T follicular helper cell (primary cell): ENCODE measurements around the gene PRSS1.
"Not testable (repeated sequence)": the region's sequence is repeated elsewhere in the genome, so short reads cannot be mapped to it uniquely, and the experiment has no call there.

Experiments used
- DNase-seq: peaks from one replicate; pipeline ENCODE4 v3.0.0-alpha.2; 2020; ENCODE audit warnings: low read depth

PRSS1 gene

GRCh38 chr7:142773937-142774744 lies 24.9 kb downstream of the PRSS1 start:
- DNase-seq = no peak

- no peak for DNase-seq
These were observed 25.6 kb downstream of the PRSS1 start for GRCh38 chr7:142774826-142775225.

- DNase-seq = not testable (repeated sequence)
These were observed 26.3 kb downstream of the PRSS1 start for GRCh38 chr7:142775351-142776115.

- DNase-seq = no peak
These were observed 27.1 kb downstream of the PRSS1 start for GRCh38 chr7:142776206-142776844.

- DNase-seq = not testable (repeated sequence)
These were observed 27.6 kb downstream of the PRSS1 start for GRCh38 chr7:142776845-142777225.

- DNase-seq = no peak
These were observed 28.0 kb downstream of the PRSS1 start for GRCh38 chr7:142777318-142777717.

- DNase-seq = peak; percentile 69
These were observed 33.9 kb downstream of the PRSS1 start for GRCh38 chr7:142782922-142783900.

- DNase-seq = no peak
These were observed 34.8 kb downstream of the PRSS1 start for GRCh38 chr7:142784096-142784495.

GRCh38 chr7:142784716-142785115 lies 35.4 kb downstream of the PRSS1 start:
- DNase-seq = peak; percentile 40

- peak; percentile 77 for DNase-seq
These were observed 36.6 kb downstream of the PRSS1 start for GRCh38 chr7:142785841-142786250.

GRCh38 chr7:142787034-142787768 lies 37.9 kb downstream of the PRSS1 start:
- DNase-seq = no peak

GRCh38 chr7:142787783-142788182 lies 38.5 kb downstream of the PRSS1 start:
- DNase-seq = no peak

- no peak for DNase-seq
These were observed 39.3 kb downstream of the PRSS1 start for GRCh38 chr7:142788303-142789289.

GRCh38 chr7:142789441-142789840 lies 40.2 kb downstream of the PRSS1 start:
- no peak for DNase-seq

- no peak for DNase-seq
These were observed 40.8 kb downstream of the PRSS1 start for GRCh38 chr7:142790056-142790455.

- no peak for DNase-seq
These were observed 41.3 kb downstream of the PRSS1 start for GRCh38 chr7:142790555-142790954.

- DNase-seq = no peak
These were observed 42.2 kb downstream of the PRSS1 start for GRCh38 chr7:142791502-142791901.

GRCh38 chr7:142792129-142792528 lies 42.9 kb downstream of the PRSS1 start:
- DNase-seq = no peak

- DNase-seq = no peak
These were observed 43.3 kb downstream of the PRSS1 start for GRCh38 chr7:142792593-142792992.

GRCh38 chr7:142793156-142793555 lies 43.9 kb downstream of the PRSS1 start:
- no peak for DNase-seq
